ENCODE data around the gene MAP3K10. TPM values are rescaled to one million over a fixed set of nuclear protein-coding genes. Genes with fewer than 3 reads are reported as not detected.
"Not testable (repeated sequence)": the region's sequence is repeated elsewhere in the genome, so short reads cannot be mapped to it uniquely, and the experiment has no call there.

MAP3K10 gene
- total RNA-seq, 2 donors from 2014 or later, result 15.8 to 25.7 TPM

DNA sequence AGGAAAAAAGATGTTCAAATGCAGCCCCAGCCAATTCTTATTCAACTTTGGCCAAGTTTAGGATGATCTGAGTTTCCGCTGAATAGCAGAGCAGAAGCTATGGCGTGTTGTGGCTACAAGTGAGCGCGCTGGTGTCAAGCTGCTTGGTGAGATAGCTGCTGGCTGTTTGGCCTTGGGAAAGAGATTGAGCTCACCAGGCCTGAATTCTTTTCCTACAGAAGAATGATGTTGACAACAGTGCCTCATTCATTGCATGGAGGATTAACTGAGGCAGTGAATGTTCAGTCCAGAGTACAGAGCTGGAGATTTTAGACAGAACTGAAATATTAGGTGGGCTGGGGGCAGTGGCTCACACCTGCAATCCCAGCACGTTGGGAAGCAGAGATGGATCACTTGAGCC, 31.5 kb upstream of the MAP3K10 start:
- TF ChIP-seq, protein P1, sequence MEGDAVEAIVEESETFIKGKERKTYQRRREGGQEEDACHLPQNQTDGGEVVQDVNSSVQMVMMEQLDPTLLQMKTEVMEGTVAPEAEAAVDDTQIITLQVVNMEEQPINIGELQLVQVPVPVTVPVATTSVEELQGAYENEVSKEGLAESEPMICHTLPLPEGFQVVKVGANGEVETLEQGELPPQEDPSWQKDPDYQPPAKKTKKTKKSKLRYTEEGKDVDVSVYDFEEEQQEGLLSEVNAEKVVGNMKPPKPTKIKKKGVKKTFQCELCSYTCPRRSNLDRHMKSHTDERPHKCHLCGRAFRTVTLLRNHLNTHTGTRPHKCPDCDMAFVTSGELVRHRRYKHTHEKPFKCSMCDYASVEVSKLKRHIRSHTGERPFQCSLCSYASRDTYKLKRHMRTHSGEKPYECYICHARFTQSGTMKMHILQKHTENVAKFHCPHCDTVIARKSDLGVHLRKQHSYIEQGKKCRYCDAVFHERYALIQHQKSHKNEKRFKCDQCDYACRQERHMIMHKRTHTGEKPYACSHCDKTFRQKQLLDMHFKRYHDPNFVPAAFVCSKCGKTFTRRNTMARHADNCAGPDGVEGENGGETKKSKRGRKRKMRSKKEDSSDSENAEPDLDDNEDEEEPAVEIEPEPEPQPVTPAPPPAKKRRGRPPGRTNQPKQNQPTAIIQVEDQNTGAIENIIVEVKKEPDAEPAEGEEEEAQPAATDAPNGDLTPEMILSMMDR (IDR thresholded peaks at IDR 0.05), result no peak
- TF ChIP-seq POLR2A (IDR thresholded peaks at IDR 0.05), result no peak
- Histone ChIP-seq H3K27ac (no peak overlapping the region), H3K4me1 (no peaks in the 10 kb centered on the region), H3K9me3 (no peaks in the 10 kb centered on the region), H3K27me3 (no peaks in the 10 kb centered on the region), H3K4me3 (no peak overlapping the region), H3K36me3 (replicated peaks in 1 of 2; ENCODE audit: insufficient read depth in 1 of 2, low read depth in 2 of 2) (no peaks in the 10 kb centered on the region)
- 66 to 74% methylated on average over 5 of the region's 5 CpGs for WGBS, 2 donors
- intact Hi-C loops (cut with DNase I), result no loop called here
- DNase-seq (no peak), ATAC-seq (no peak)

DNA sequence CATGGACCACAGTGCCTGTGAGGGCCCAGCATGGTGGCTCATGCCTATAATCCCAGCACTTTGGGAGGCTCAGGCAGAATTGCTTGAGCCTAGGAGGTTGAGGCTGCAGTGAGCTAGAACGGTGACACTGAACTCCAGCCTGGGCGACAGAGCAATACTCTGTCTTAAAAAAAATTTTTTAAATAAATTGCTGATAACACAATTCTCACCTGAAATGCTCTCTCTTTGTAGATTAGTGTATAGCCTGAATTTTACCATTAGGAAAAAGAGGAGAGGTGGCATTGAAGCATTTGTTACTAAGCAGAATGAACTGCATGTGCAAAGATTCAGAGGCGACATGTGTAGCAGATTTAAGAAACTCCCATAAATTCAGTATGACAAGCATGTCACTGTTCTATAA, 29.1 kb upstream of the MAP3K10 start:
- Histone ChIP-seq H3K4me3 (no peak overlapping the region), H3K9me3 (no peaks in the 10 kb centered on the region), H3K36me3 (replicated peaks in 1 of 2; ENCODE audit: insufficient read depth in 1 of 2, low read depth in 2 of 2) (no peaks in the 10 kb centered on the region), H3K27ac (no peak overlapping the region), H3K4me1 (no peaks in the 10 kb centered on the region), H3K27me3 (no peaks in the 10 kb centered on the region)
- WGBS, 2 donors, result 88 to 91% methylated on average over 3 of the region's 3 CpGs
- ATAC-seq (no peak), DNase-seq (no peak)
- TF ChIP-seq POLR2A (IDR thresholded peaks at IDR 0.05), result no peak
- TF ChIP-seq, protein P1 (IDR thresholded peaks at IDR 0.05), result no peak
- intact Hi-C loops (cut with DNase I), result no loop called here

DNA sequence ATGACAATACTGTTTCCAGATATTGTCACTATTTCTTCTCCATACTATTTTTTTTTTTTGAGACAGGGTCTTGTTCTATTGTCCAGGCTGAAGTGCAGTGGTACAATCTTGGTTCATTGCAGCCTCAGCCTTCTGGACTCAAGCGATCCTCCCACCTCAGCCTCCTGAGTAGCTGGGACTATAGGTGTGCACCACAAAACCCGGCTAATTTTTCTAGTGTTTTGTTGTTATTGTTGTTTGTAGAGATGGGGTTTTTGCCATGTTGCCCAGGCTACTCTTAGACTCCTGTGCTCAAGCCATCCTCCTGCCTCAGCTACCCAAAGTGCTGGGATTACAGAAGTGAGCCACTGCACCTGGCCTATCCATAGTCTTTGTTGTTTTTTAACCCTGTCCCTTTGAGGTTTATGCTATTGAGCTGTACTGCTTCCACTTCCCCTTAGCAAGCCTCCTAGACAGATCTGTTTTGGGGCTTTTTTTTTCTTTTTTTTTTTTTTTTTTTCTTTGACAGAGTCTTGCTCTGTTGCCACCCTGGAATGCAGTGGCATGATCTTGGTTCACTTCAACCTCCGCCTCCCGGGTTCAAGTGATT, 27.6 kb upstream of the MAP3K10 start:
- no peaks in the 10 kb centered on the region for H3K9me3 ChIP-seq
- no peaks in the 10 kb centered on the region for H3K36me3 ChIP-seq (replicated peaks in 1 of 2; ENCODE audit: insufficient read depth in 1 of 2, low read depth in 2 of 2)
- no peak for TF ChIP-seq POLR2A (IDR thresholded peaks at IDR 0.05)
- TF ChIP-seq, protein P1 (IDR thresholded peaks at IDR 0.05), result no peak
- DNase-seq (no peak), ATAC-seq (no peak)
- 79 to 80% methylated on average over 4 of the region's 4 CpGs for WGBS, 2 donors
- H3K4me1 ChIP-seq, result no peaks in the 10 kb centered on the region
- intact Hi-C loops (cut with DNase I), result no loop called here
- H3K27ac ChIP-seq, result no peak overlapping the region
- no peak overlapping the region for H3K4me3 ChIP-seq
- H3K27me3 ChIP-seq, result no peaks in the 10 kb centered on the region

DNA sequence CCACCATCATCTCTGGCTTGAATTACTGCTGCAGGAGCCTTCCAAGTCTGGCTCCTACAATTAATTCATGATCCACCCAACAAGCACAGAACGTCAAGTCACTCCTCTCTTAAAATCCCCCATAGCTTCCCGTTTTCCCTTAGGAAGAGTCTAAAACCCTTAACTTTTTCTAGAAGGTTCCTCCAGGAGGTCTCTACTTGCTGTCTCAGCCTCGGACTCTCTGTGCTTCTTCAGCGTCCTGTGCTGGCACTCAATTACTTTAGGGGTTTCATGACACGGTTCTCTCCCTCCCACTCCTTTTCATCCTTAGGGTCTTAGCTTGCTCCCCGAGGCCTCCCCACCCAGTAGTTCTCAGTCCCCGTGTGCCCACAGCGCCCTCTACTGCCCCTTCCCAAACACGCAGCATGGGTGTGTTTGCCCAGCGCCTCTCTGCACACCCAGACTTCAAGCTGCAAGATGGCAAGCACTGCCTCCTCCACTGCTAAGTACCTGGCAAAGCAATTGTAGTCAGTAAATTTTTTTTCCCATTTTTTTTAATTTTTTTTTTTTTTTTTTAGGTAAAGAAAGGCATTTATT, 25.8 kb upstream of the MAP3K10 start:
- ATAC-seq, result no peak
- TF ChIP-seq POLR2A (IDR thresholded peaks at IDR 0.05), result no peak
- TF ChIP-seq, protein P1 (IDR thresholded peaks at IDR 0.05), result peak in 5 of 7 experiments; percentile 3 to 34 (median 23)
- intact Hi-C loops (cut with DNase I), result no loop called here

DNA sequence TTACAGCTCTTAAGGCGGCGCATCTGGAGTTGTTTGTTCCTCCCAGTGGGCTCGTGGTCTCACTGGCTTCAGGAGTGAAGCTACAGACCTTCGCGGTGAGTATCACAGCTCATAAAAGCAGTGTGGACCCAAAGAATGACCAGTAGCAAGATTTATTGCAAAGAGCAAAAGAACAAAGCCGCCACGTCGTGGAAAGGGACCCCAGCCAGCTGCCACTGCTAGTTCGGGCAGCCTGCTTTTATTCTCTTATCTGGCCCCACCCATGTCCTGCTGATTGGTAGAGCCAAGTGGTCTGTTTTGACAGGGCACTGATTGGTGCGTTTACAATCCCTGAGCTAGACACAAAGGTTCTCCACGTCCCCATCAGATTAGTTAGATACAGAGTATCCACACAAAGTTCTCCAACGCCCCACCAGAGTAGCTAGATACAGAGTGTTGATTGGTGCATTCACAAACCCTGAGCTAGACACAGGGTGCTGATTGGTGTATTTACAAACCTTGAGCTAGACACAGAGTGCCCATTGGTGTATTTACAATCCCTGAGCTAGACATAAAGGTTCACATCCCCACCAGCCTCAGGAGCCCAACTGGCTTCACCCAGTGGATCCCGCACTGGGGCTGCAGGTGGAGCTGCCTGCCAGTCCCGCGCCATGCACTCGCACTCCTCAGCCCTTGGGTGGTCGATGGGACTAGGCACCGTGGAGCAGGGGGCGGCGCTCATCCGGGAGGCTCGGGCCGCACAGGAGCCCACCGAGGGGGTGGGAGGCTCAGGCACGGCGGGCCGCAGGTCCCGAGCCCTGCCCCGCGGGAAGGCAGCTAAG, 21.5 kb upstream of the MAP3K10 start:
- intact Hi-C loops (cut with DNase I), result not testable (repeated sequence)
- WGBS, 2 donors, result 59 to 67% methylated on average over 13 of the region's 30 CpGs

More for the DNA sequence above, 25.8 kb upstream of the MAP3K10 start:
- Histone ChIP-seq H3K4me3 (no peak overlapping the region), H3K9me3 (no peaks in the 10 kb centered on the region), H3K36me3 (replicated peaks in 1 of 2; ENCODE audit: insufficient read depth in 1 of 2, low read depth in 2 of 2) (no peaks in the 10 kb centered on the region), H3K27me3 (no peaks in the 10 kb centered on the region), H3K4me1 (no peaks in the 10 kb centered on the region), H3K27ac (no peak overlapping the region)
- DNase-seq, result peak; percentile 17 to 42 (median 31)
- 10 to 14% methylated on average over 10 of the region's 10 CpGs for WGBS, 2 donors

DNA sequence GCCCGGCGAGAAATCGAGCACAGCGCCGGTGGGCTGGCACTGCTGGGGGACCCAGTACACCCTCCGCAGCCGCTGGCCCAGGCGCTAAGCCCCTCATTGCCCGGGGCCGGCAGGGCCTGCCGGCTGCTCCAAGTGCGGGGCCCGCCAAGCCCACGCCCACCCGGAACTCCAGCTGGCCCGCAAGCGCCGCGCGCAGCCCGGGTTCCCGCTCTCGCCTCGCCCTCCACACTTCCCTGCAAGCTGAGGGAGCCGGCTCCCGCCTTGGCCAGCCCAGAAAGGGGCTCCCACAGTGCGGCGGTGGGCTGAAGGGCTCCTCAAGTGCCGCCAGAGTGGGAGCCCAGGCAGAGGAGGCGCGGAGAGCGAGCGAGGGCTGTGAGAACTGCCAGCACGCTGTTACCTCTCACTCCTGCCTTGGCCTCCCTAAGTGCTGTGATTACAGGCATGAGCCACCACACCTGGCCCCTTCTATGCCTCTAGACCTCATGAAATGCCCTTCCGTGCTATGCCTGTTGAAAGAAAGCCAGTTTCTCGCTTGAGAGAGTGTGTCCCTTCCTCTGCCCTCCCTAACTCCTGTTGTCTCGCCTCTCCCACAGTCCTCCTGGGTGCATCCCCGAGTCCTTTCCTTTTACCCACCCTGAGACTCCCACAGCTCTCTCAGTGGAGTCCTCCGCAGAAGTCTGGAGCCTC, 20.8 kb upstream of the MAP3K10 start:
- H3K4me1 ChIP-seq; ATAC-seq; DNase-seq; H3K27ac ChIP-seq; H3K9me3 ChIP-seq; H3K36me3 ChIP-seq (replicated peaks in 1 of 2; ENCODE audit: insufficient read depth in 1 of 2, low read depth in 2 of 2); intact Hi-C loops (cut with DNase I); H3K4me3 ChIP-seq; H3K27me3 ChIP-seq: not testable (repeated sequence)
- WGBS, 2 donors, result 66 to 83% methylated on average over 18 to 35 of the region's 39 CpGs

More for the DNA sequence above, 21.5 kb upstream of the MAP3K10 start:
- not testable (repeated sequence) for ATAC-seq; H3K27ac ChIP-seq; DNase-seq; H3K36me3 ChIP-seq (replicated peaks in 1 of 2; ENCODE audit: insufficient read depth in 1 of 2, low read depth in 2 of 2); H3K4me1 ChIP-seq; H3K4me3 ChIP-seq; H3K9me3 ChIP-seq; H3K27me3 ChIP-seq

DNA sequence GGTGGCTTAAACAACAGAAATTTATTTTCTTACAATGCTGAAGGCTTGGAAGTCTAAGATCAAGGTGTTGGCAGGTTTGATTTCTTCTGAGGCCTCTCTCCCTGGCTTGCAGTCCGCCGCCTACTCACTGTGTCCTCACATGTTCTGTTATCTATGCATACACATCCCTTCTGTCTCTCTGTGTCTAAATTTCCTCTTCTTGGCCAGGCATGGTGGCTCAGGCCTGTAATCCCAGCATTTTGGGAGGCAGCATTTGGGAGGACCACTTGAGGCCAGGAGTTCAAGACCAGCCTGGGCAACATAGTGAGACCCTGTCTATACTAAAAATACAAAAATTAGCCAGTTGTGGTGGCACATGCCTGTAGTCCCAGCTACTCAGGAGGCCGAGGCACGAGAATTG, 19.9 kb upstream of the MAP3K10 start:
- WGBS, 2 donors, result 89% methylated on average over 4 of the region's 4 CpGs
- intact Hi-C loops (cut with DNase I); H3K4me1 ChIP-seq; DNase-seq; H3K36me3 ChIP-seq (replicated peaks in 1 of 2; ENCODE audit: insufficient read depth in 1 of 2, low read depth in 2 of 2); H3K27me3 ChIP-seq; H3K4me3 ChIP-seq; ATAC-seq; H3K9me3 ChIP-seq; H3K27ac ChIP-seq: not testable (repeated sequence)

All from body of pancreas (tissue), 4 donors.